GM23338 (cell line): Measurements from ENCODE around the gene SART3. TPM values are rescaled to one million over a fixed set of nuclear protein-coding genes. Genes with fewer than 3 reads are reported as not detected.

Source experiments
- ATAC-seq: fragments of 200-7000 bp; cut with Tn5 transposase; 3 replicates; pipeline ENCODE4 v1.9.1; 2020
- DNase-seq: peaks from one replicate; pipeline ENCODE4 v3.0.0-alpha.2; 2015; ENCODE audit warnings: low spot score
- H2AFZ ChIP-seq: fragments of 200-600 bp; sonication (generic); 2 replicates; pipeline ENCODE4 v1.8.0; 2016; ENCODE audit warnings: antibody characterized with exemption, mild to moderate bottlenecking, moderate library complexity
- H3F3A ChIP-seq: fragments of 200-600 bp; sonication (generic); replicated peaks from 2 replicates; pipeline ENCODE4 v1.8.0; 2017; ENCODE audit warnings: antibody characterized with exemption, mixed run types, low read depth
- H3K27ac ChIP-seq: fragments of 200-600 bp; sonication (generic); 2 replicates; pipeline ENCODE4 v1.6.1; 2016; ENCODE audit warnings: low read depth
- H3K27me3 ChIP-seq: fragments of 200-600 bp; sonication (generic); 2 replicates; pipeline ENCODE4 v1.8.0; 2016; ENCODE audit warnings: mild to moderate bottlenecking, mixed run types, moderate library complexity; ENCODE audit not compliant: insufficient read depth
- H3K36me3 ChIP-seq: fragments of 200-600 bp; sonication (generic); 2 replicates; pipeline ENCODE4 v1.8.0; 2016; ENCODE audit warnings: mild to moderate bottlenecking; ENCODE audit not compliant: insufficient read depth
- H3K4me1 ChIP-seq: fragments of 200-600 bp; sonication (generic); 2 replicates; pipeline ENCODE4 v1.8.0; 2016; ENCODE audit warnings: mild to moderate bottlenecking, moderate library complexity; ENCODE audit not compliant: insufficient read depth
- H3K4me2 ChIP-seq: fragments of 200-600 bp; sonication (generic); 2 replicates; pipeline ENCODE4 v1.7.1; 2017; ENCODE audit warnings: mixed run types
- H3K4me3 ChIP-seq: fragments of 200-600 bp; sonication (generic); 2 replicates; pipeline ENCODE4 v1.6.1; 2016; ENCODE audit warnings: mixed run types
- H3K79me2 ChIP-seq: fragments of 200-600 bp; sonication (generic); replicated peaks from 2 replicates; pipeline ENCODE4 v1.8.0; 2017; ENCODE audit warnings: mild to moderate bottlenecking; ENCODE audit not compliant: insufficient read depth
- H3K9me2 ChIP-seq: fragments of 200-600 bp; sonication (generic); 2 replicates; pipeline ENCODE4 v1.8.0; 2017; ENCODE audit not compliant: insufficient read depth
- H4K20me1 ChIP-seq: fragments of 200-600 bp; sonication (generic); replicated peaks from 2 replicates; pipeline ENCODE4 v1.8.0; 2017; ENCODE audit warnings: mild to moderate bottlenecking; ENCODE audit not compliant: insufficient read depth
- H3K27ac Mint-ChIP-seq: 2 replicates; pipeline ENCODE4 v1.8.0; 2020; ENCODE audit warnings: inconsistent platforms, mild to moderate bottlenecking, moderate library complexity, mixed read lengths
- H3K27me3 Mint-ChIP-seq: 3 replicates; pipeline ENCODE4 v1.8.0; 2022; ENCODE audit warnings: low read depth, mild to moderate bottlenecking, moderate library complexity, mixed read lengths, inconsistent platforms; ENCODE audit not compliant: insufficient read depth, poor library complexity
- H3K36me3 Mint-ChIP-seq: 3 replicates; pipeline ENCODE4 v1.8.0; 2021; ENCODE audit warnings: low read depth, mild to moderate bottlenecking, inconsistent platforms, moderate library complexity, mixed read lengths
- H3K4me1 Mint-ChIP-seq: 3 replicates; pipeline ENCODE4 v1.8.0; 2020; ENCODE audit warnings: mild to moderate bottlenecking, inconsistent platforms, mixed read lengths
- H3K4me3 Mint-ChIP-seq: 3 replicates; pipeline ENCODE4 v1.8.0; 2021; ENCODE audit warnings: moderate library complexity, mild to moderate bottlenecking, inconsistent platforms, mixed read lengths
- H3K9me3 Mint-ChIP-seq: 3 replicates; pipeline ENCODE4 v1.8.0; 2020; ENCODE audit warnings: moderate library complexity, mild to moderate bottlenecking, inconsistent platforms, mixed read lengths
- CREB1 ChIP-seq: fragments of 250-450 bp; sonication (Bioruptor Pico); IDR thresholded peaks from 2 replicates; pipeline ENCODE4 v1.5.0; 2020; ENCODE audit warnings: low read depth, mild to moderate bottlenecking, moderate library complexity
- EZH2 ChIP-seq: fragments of 200-600 bp; sonication (generic); IDR thresholded peaks from one replicate; pipeline ENCODE4 v1.8.0; 2017; ENCODE audit warnings: antibody characterized with exemption, mild to moderate bottlenecking, low read depth; ENCODE audit not compliant: unreplicated experiment
- EZH2phosphoT487 ChIP-seq: fragments of 200-600 bp; sonication (generic); IDR thresholded peaks from one replicate; pipeline ENCODE4 v1.8.1; 2018; ENCODE audit warnings: antibody characterized with exemption; ENCODE audit not compliant: unreplicated experiment
- JUNB ChIP-seq: IDR thresholded peaks from one replicate; pipeline ENCODE4 v1.6.1; 2016; ENCODE audit warnings: antibody characterized with exemption; ENCODE audit not compliant: unreplicated experiment
- NANOG ChIP-seq: IDR thresholded peaks from 2 replicates; pipeline ENCODE4 v1.6.1; 2016; ENCODE audit warnings: antibody characterized with exemption, borderline replicate concordance
- POLR2AphosphoS5 ChIP-seq: IDR thresholded peaks from 2 replicates; pipeline ENCODE4 v1.6.1; 2016; ENCODE audit warnings: antibody characterized with exemption, low read depth
- STAT1 ChIP-seq: IDR thresholded peaks from one replicate; pipeline ENCODE4 v1.6.1; 2016; ENCODE audit warnings: antibody characterized with exemption; ENCODE audit not compliant: unreplicated experiment
- ZNF114 ChIP-seq: fragments of 250-450 bp; sonication (Bioruptor Pico); IDR thresholded peaks from 2 replicates; pipeline ENCODE4 v1.5.0; 2020; ENCODE audit warnings: mild to moderate bottlenecking, moderate library complexity
- ZNF331 ChIP-seq: fragments of 250-450 bp; sonication (Bioruptor Pico); IDR thresholded peaks from 2 replicates; pipeline ENCODE4 v1.5.0; 2020; ENCODE audit warnings: low read depth, mild to moderate bottlenecking, moderate library complexity
- ZNF462 ChIP-seq: fragments of 250-450 bp; sonication (Bioruptor Pico); IDR thresholded peaks from 2 replicates; pipeline ENCODE4 v1.5.0; 2020; ENCODE audit warnings: mild to moderate bottlenecking, moderate library complexity
- polyA plus RNA-seq: library from polyadenylated mRNA; unstranded; fragments of >200 nt; fragmentation: Nextera tagmentation; extraction: Ambion mirVana; gene quantifications from 2 replicates; pipeline ENCODE4 v1.2.1, GENCODE V29; 2016
- total RNA-seq: library from RNA; depleted of rRNA; stranded (reverse); fragments of >200 nt; shearing (Covaris generic); gene quantifications from 2 replicates; pipeline ENCODE4 v1.2.3, GENCODE V29; 2014
- TF ChIP-seq, protein P1 (sequence below): IDR thresholded peaks from one replicate; pipeline ENCODE4 v1.6.1; 2018; ENCODE audit warnings: antibody characterized with exemption; ENCODE audit not compliant: unreplicated experiment
- TF ChIP-seq, protein P2 (sequence below), 2 experiments: fragments of 200-600 bp in 1 of 2; sonication (generic) in 1 of 2; conservative IDR thresholded peaks; 2 replicates each; pipeline versions ENCODE4 v1.5.1 to v1.6.1; 2016 to 2017; ENCODE audit warnings: antibody characterized with exemption in 2 of 2, low read depth in 2 of 2, mild to moderate bottlenecking in 2 of 2, moderate library complexity in 1 of 2
- TF ChIP-seq, protein P3 (sequence below): IDR thresholded peaks from 2 replicates; pipeline ENCODE4 v1.6.1; 2016; ENCODE audit warnings: antibody characterized with exemption

Gene SART3
- total and polyA plus RNA-seq, 2 experiments from 2014 or later = 49.8 to 112 TPM

DNA sequence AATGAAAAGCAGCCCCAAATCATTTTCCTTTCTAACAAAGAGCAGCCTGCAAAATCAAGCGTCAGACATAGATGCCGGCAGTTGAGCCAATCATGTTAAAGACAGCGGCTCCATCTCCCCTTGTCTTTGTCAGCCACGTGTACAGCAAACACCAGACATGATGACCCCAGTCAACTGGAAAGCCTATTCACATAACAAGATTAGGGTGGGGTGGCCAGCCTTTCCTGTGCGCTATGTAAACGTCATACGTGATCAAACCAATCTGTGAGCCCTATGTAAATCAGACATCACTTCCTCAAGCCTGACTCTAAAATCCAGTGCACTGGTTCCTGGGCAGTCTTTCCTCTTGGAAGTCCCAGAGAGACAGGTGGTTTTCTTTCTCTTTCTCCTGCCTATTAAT is 55.8 kb downstream of the SART3 start:
- H3K27me3 ChIP-seq = no peaks in the 10 kb centered on the region
- peaks cover 17% of the 10 kb centered on the region; the same call in 2 of the 3 replicates for H3K36me3 Mint-ChIP-seq
- ATAC-seq (no peak), DNase-seq (no peak)
- peaks cover 2% of the 10 kb centered on the region for H3K27me3 Mint-ChIP-seq
- H3K4me3 Mint-ChIP-seq = no peak overlapping the region
- H3K79me2 ChIP-seq = no peaks in the 10 kb centered on the region
- peaks cover 3% of the 10 kb centered on the region; the same call in 1 of the 2 replicates for H3K36me3 ChIP-seq
- no peak overlapping the region for H3K27ac ChIP-seq
- no peaks in the 10 kb centered on the region for H3F3A ChIP-seq
- no peak overlapping the region for H3K4me2 ChIP-seq
- no peak overlapping the region for H3K4me3 ChIP-seq
- H3K4me1 Mint-ChIP-seq = no peaks in the 10 kb centered on the region
- no peak for TF ChIP-seq ZNF462 (CRISPR knock-in tag)
- TF ChIP-seq EZH2 = no peak
- no peak for TF ChIP-seq ZNF331
- TF ChIP-seq, protein P1, sequence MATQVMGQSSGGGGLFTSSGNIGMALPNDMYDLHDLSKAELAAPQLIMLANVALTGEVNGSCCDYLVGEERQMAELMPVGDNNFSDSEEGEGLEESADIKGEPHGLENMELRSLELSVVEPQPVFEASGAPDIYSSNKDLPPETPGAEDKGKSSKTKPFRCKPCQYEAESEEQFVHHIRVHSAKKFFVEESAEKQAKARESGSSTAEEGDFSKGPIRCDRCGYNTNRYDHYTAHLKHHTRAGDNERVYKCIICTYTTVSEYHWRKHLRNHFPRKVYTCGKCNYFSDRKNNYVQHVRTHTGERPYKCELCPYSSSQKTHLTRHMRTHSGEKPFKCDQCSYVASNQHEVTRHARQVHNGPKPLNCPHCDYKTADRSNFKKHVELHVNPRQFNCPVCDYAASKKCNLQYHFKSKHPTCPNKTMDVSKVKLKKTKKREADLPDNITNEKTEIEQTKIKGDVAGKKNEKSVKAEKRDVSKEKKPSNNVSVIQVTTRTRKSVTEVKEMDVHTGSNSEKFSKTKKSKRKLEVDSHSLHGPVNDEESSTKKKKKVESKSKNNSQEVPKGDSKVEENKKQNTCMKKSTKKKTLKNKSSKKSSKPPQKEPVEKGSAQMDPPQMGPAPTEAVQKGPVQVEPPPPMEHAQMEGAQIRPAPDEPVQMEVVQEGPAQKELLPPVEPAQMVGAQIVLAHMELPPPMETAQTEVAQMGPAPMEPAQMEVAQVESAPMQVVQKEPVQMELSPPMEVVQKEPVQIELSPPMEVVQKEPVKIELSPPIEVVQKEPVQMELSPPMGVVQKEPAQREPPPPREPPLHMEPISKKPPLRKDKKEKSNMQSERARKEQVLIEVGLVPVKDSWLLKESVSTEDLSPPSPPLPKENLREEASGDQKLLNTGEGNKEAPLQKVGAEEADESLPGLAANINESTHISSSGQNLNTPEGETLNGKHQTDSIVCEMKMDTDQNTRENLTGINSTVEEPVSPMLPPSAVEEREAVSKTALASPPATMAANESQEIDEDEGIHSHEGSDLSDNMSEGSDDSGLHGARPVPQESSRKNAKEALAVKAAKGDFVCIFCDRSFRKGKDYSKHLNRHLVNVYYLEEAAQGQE = no peak
- no peak for TF ChIP-seq NANOG
- no peak for TF ChIP-seq JUNB
- TF ChIP-seq, protein P2, sequence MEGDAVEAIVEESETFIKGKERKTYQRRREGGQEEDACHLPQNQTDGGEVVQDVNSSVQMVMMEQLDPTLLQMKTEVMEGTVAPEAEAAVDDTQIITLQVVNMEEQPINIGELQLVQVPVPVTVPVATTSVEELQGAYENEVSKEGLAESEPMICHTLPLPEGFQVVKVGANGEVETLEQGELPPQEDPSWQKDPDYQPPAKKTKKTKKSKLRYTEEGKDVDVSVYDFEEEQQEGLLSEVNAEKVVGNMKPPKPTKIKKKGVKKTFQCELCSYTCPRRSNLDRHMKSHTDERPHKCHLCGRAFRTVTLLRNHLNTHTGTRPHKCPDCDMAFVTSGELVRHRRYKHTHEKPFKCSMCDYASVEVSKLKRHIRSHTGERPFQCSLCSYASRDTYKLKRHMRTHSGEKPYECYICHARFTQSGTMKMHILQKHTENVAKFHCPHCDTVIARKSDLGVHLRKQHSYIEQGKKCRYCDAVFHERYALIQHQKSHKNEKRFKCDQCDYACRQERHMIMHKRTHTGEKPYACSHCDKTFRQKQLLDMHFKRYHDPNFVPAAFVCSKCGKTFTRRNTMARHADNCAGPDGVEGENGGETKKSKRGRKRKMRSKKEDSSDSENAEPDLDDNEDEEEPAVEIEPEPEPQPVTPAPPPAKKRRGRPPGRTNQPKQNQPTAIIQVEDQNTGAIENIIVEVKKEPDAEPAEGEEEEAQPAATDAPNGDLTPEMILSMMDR (conservative IDR thresholded peaks at IDR 0.05; ENCODE audit: low read depth in 2 of 2) = no peak
- TF ChIP-seq POLR2AphosphoS5 = no peak
- TF ChIP-seq ZNF114 (CRISPR knock-in tag) = no peak
- TF ChIP-seq, protein P3, sequence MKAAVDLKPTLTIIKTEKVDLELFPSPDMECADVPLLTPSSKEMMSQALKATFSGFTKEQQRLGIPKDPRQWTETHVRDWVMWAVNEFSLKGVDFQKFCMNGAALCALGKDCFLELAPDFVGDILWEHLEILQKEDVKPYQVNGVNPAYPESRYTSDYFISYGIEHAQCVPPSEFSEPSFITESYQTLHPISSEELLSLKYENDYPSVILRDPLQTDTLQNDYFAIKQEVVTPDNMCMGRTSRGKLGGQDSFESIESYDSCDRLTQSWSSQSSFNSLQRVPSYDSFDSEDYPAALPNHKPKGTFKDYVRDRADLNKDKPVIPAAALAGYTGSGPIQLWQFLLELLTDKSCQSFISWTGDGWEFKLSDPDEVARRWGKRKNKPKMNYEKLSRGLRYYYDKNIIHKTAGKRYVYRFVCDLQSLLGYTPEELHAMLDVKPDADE = no peak
- TF ChIP-seq STAT1 = no peak
- TF ChIP-seq CREB1 (CRISPR knock-in tag) = no peak
- TF ChIP-seq EZH2phosphoT487 = no peak
- H3K9me2 ChIP-seq = no peaks in the 10 kb centered on the region
- no peaks in the 10 kb centered on the region for H4K20me1 ChIP-seq
- H3K27ac Mint-ChIP-seq = no peak overlapping the region
- peaks cover 36% of the 10 kb centered on the region for H3K9me3 Mint-ChIP-seq
- H3K4me1 ChIP-seq = no peaks in the 10 kb centered on the region
- no peak overlapping the region for H2AFZ ChIP-seq
